Right renal pelvis (tissue), 4 donors: ENCODE measurements around the gene CWF19L1. TPM values are rescaled to one million over a fixed set of nuclear protein-coding genes. Genes with fewer than 3 reads are reported as not detected.

Source experiments
- DNase-seq, 4 donors: peaks; one replicate each; pipeline ENCODE4 v3.0.0-alpha.2; 2013; ENCODE audit warnings: low read depth in 4 of 4, low spot score in 3 of 4, missing footprints in 1 of 4
- polyA plus RNA-seq, 4 donors: library from polyadenylated mRNA; unstranded; fragments of 120-200 nt; gene quantifications; one replicate each; pipeline ENCODE4 v1.2.1, GENCODE V29; 2013; ENCODE audit not compliant: insufficient read length in 4 of 4

CWF19L1 gene
- polyA plus RNA-seq, 4 donors, result 27.9 to 31.8 (median 27.9) TPM

- DNase-seq, result no peak
These were observed 13.2 kb downstream of the CWF19L1 start for GRCh38 chr10:100254191-100254590.

- DNase-seq, result no peak
These were observed 14.4 kb downstream of the CWF19L1 start for GRCh38 chr10:100253041-100253440.

- no peak for DNase-seq
These were observed 18.6 kb downstream of the CWF19L1 start for GRCh38 chr10:100248820-100249219.

- no peak for DNase-seq
These were observed 21.8 kb downstream of the CWF19L1 start for GRCh38 chr10:100245484-100246220.

- DNase-seq, result no peak
These were observed 27.6 kb downstream of the CWF19L1 start for GRCh38 chr10:100239851-100240250.

GRCh38 chr10:100238429-100238828 is 29.0 kb downstream of the CWF19L1 start:
- DNase-seq, result no peak

- DNase-seq, result no peak
These were observed 35.3 kb downstream of the CWF19L1 start for GRCh38 chr10:100232101-100232500.

- DNase-seq, result no peak
These were observed 37.5 kb downstream of the CWF19L1 start for GRCh38 chr10:100229819-100230422.

- no peak for DNase-seq
These were observed 43.6 kb downstream of the CWF19L1 start for GRCh38 chr10:100223879-100224278.

GRCh38 chr10:100222529-100222928 is 44.9 kb downstream of the CWF19L1 start:
- no peak for DNase-seq

- DNase-seq, result no peak
These were observed 51.4 kb downstream of the CWF19L1 start for GRCh38 chr10:100216006-100216405.

- no peak for DNase-seq
These were observed 58.1 kb downstream of the CWF19L1 start for GRCh38 chr10:100209303-100209702.

GRCh38 chr10:100208276-100208675 is 59.2 kb downstream of the CWF19L1 start:
- DNase-seq, result no peak

GRCh38 chr10:100204370-100204769 is 63.1 kb downstream of the CWF19L1 start:
- no peak for DNase-seq

GRCh38 chr10:100201549-100201948 is 65.9 kb downstream of the CWF19L1 start:
- DNase-seq, result no peak

- no peak for DNase-seq
These were observed 72.7 kb downstream of the CWF19L1 start for GRCh38 chr10:100194711-100195110.

- no peak for DNase-seq
These were observed 75.1 kb downstream of the CWF19L1 start for GRCh38 chr10:100192350-100192749.

- no peak for DNase-seq
These were observed 80.9 kb downstream of the CWF19L1 start for GRCh38 chr10:100186253-100187212.

- DNase-seq, result peak; percentile 87 to 90 (median 89)
These were observed 81.8 kb downstream of the CWF19L1 start, which contains the start of gene ERLIN1 for GRCh38 chr10:100185364-100186252. ERLIN1 (minus strand) TSS chr10:100186029; CDS start chr10:100185626, 403 bp downstream.

GRCh38 chr10:100184840-100185239 is 82.6 kb downstream of the CWF19L1 start:
- DNase-seq, result peak in 2 of 4 donors; percentile 17 to 18
